Neural cell (in vitro differentiated cells): ENCODE results near the gene ABCA2. TPM values are rescaled to one million over a fixed set of nuclear protein-coding genes. Genes with fewer than 3 reads are reported as not detected.
"Not testable (repeated sequence)": the region's sequence is repeated elsewhere in the genome, so short reads cannot be mapped to it uniquely, and the experiment has no call there.

Experiments
- H2AFZ ChIP-seq: fragments of 200-600, 300-800 bp; sonication (generic), shearing (Covaris generic); 2 replicates; pipeline ENCODE4 v1.6.0; 2014; ENCODE audit warnings: low read depth, mild to moderate bottlenecking, antibody characterized with exemption, low read length, moderate library complexity
- H3F3A ChIP-seq: fragments of 200-600 bp; shearing (Covaris generic); 2 replicates; pipeline ENCODE4 v1.6.1; 2016; ENCODE audit warnings: mild to moderate bottlenecking, moderate library complexity, mixed read lengths, antibody characterized with exemption, low read length; ENCODE audit not compliant: insufficient read depth, poor library complexity, severe bottlenecking
- H3K27ac ChIP-seq: fragments of 200-600, 300-800 bp; sonication (generic), shearing (Covaris generic); 2 replicates; pipeline ENCODE4 v1.5.1; 2014; ENCODE audit warnings: mild to moderate bottlenecking, low read length, moderate library complexity
- H3K27me3 ChIP-seq: fragments of 300-800, 200-600 bp; sonication (generic), shearing (Covaris generic); 2 replicates; pipeline ENCODE4 v1.6.0; 2014; ENCODE audit warnings: mild to moderate bottlenecking, low read depth, low read length, moderate library complexity; ENCODE audit not compliant: insufficient read depth
- H3K36me3 ChIP-seq: fragments of 300-800, 200-600 bp; sonication (generic), shearing (Covaris generic); 2 replicates; pipeline ENCODE4 v1.5.1; 2014; ENCODE audit warnings: mild to moderate bottlenecking, antibody characterized with exemption, low read length, moderate library complexity; ENCODE audit not compliant: insufficient read depth
- H3K4me2 ChIP-seq: fragments of 300-800, 200-600 bp; sonication (generic), shearing (Covaris generic); 2 replicates; pipeline ENCODE4 v1.6.0; 2014; ENCODE audit warnings: mild to moderate bottlenecking, low read length
- H3K4me3 ChIP-seq: fragments of 300-800, 200-600 bp; sonication (generic), shearing (Covaris generic); 2 replicates; pipeline ENCODE4 v1.5.1; 2014; ENCODE audit warnings: mild to moderate bottlenecking, low read length, moderate library complexity
- H3K79me2 ChIP-seq: fragments of 200-600 bp; shearing (Covaris generic); replicated peaks from 2 replicates; pipeline ENCODE4 v1.6.0; 2014; ENCODE audit warnings: mild to moderate bottlenecking, low read length, moderate library complexity; ENCODE audit not compliant: insufficient read depth
- H3K9ac ChIP-seq: fragments of 300-800, 200-600 bp; sonication (generic), shearing (Covaris generic); 2 replicates; pipeline ENCODE4 v1.6.1; 2016; ENCODE audit warnings: mild to moderate bottlenecking, low read length, mixed read lengths
- H3K9me2 ChIP-seq: fragments of 200-600 bp; shearing (Covaris generic); 2 replicates; pipeline ENCODE4 v1.6.1; 2016; ENCODE audit warnings: mild to moderate bottlenecking, low read length, mixed read lengths; ENCODE audit not compliant: insufficient read depth
- H3K9me3 ChIP-seq: fragments of 200-600, 300-800 bp; sonication (generic), shearing (Covaris generic); 2 replicates; pipeline ENCODE4 v1.6.1; 2016; ENCODE audit warnings: mild to moderate bottlenecking, mixed run types, low read length, moderate library complexity, mixed read lengths
- H4K20me1 ChIP-seq: fragments of 200-600 bp; shearing (Covaris generic); 2 replicates; pipeline ENCODE4 v1.6.1; 2016; ENCODE audit warnings: mild to moderate bottlenecking, mixed run types; ENCODE audit not compliant: insufficient read depth
- EP300 ChIP-seq: fragments of 450-650 bp; conservative IDR thresholded peaks from 2 replicates; pipeline ENCODE4 v1.6.1; 2014; ENCODE audit warnings: antibody characterized with exemption, mild to moderate bottlenecking, moderate library complexity; ENCODE audit not compliant: poor library complexity, severe bottlenecking
- EZH2 ChIP-seq: fragments of 200-600, 300-800 bp; shearing (Covaris generic), sonication (generic); IDR thresholded peaks from 2 replicates; pipeline ENCODE4 v1.6.1; 2014; ENCODE audit warnings: antibody characterized with exemption, low read length, borderline replicate concordance, mild to moderate bottlenecking; ENCODE audit not compliant: insufficient read depth, poor library complexity, severe bottlenecking
- MXI1 ChIP-seq: fragments of 450-650 bp; conservative IDR thresholded peaks from 2 replicates; pipeline ENCODE4 v1.6.1; 2014; ENCODE audit warnings: antibody characterized with exemption, mild to moderate bottlenecking; ENCODE audit not compliant: poor library complexity, severe bottlenecking
- POLR2AphosphoS5 ChIP-seq: IDR thresholded peaks from 2 replicates; pipeline ENCODE4 v1.6.1; 2012
- RAD21 ChIP-seq: fragments of 450-650 bp; conservative IDR thresholded peaks from 2 replicates; pipeline ENCODE4 v1.6.1; 2014; ENCODE audit warnings: antibody characterized with exemption, mild to moderate bottlenecking, moderate library complexity
- SMC3 ChIP-seq: fragments of 450-650 bp; conservative IDR thresholded peaks from 2 replicates; pipeline ENCODE4 v1.6.1; 2014; ENCODE audit warnings: antibody characterized with exemption, mild to moderate bottlenecking, moderate library complexity; ENCODE audit not compliant: poor library complexity
- TAF1 ChIP-seq: IDR thresholded peaks from 2 replicates; pipeline ENCODE4 v1.6.1; 2012; ENCODE audit warnings: low read depth
- polyA plus RNA-seq: library from polyadenylated mRNA; depleted of rRNA; stranded (reverse); fragments of >200 nt; gene quantifications from 2 replicates; pipeline ENCODE4 v1.2.3, GENCODE V29; 2014
- TF ChIP-seq, protein P1 (sequence below): fragments of 450-650 bp; IDR thresholded peaks from 2 replicates; pipeline ENCODE4 v1.5.1; 2014; ENCODE audit warnings: antibody characterized with exemption, mild to moderate bottlenecking, moderate library complexity; ENCODE audit not compliant: poor library complexity, severe bottlenecking
- TF ChIP-seq, protein P2 (sequence below): IDR thresholded peaks from 2 replicates; pipeline ENCODE4 v1.6.1; 2012; ENCODE audit warnings: borderline replicate concordance

Gene ABCA2
- polyA plus RNA-seq, 1 donor from 2014 or later, result 30.6 TPM

DNA sequence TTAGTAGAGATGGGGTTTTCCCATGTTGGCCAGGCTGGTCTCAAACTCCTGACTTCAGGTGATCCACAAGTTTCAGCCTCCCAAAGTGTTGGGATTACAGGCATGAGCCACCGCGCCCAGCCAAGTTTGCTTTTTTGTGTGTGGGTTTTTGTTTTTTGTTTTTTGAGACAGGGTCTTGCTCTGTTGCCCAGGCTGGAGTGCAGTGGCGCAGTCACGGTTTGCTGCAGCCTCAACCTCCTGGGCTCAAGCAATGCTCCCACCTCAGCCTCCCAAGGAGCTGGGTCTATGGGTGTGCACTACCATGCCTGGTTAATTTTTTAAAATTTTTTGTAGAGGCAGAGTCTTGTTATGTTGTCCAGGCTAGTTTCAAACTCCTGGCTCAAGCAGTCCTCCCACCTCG, 5.4 kb upstream of the ABCA2 start:
- not testable (repeated sequence) for H3K27me3 ChIP-seq, H3K9me2 ChIP-seq, H3K9ac ChIP-seq, H3K4me3 ChIP-seq, H3K4me2 ChIP-seq, H3K9me3 ChIP-seq, H4K20me1 ChIP-seq, H3K79me2 ChIP-seq, H3F3A ChIP-seq, H2AFZ ChIP-seq, H3K36me3 ChIP-seq, H3K27ac ChIP-seq

DNA sequence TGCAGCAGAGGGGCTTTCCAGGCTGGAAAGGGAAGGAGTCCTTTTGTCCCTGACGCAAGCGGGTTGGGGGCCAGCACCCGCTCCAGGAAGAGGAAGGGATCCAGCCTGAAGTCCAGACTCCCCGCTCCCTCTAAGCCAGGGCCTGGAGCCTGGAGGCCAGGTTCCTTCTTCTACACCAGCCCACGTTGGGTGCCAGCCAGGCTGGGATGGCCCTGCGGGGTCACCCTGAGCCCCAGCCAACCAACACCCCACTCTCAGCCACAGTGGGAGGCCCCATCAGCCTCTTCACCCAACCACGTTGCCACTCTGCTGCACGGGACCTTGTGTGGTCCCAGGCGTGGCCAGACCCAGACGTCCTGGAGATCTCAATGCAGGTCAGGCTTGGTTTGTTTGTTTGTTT, 4.8 kb upstream of the ABCA2 start:
- Histone ChIP-seq H3K9me3 (no peaks in the 10 kb centered on the region), H2AFZ (no peak overlapping the region), H3K27me3 (no peaks in the 10 kb centered on the region), H4K20me1 (no peaks in the 10 kb centered on the region), H3K9ac (no peak overlapping the region), H3K4me3 (no peak overlapping the region), H3K27ac (no peak overlapping the region), H3K36me3 (no peaks in the 10 kb centered on the region), H3K9me2 (no peaks in the 10 kb centered on the region), H3F3A (no peaks in the 10 kb centered on the region), H3K4me2 (no peak overlapping the region), H3K79me2 (no peaks in the 10 kb centered on the region)
- TF ChIP-seq SMC3 (no peak), TAF1 (no peak), RAD21 (no peak), EP300 (no peak), MXI1 (no peak), POLR2AphosphoS5 (no peak), EZH2 (no peak)
- TF ChIP-seq, protein P1, sequence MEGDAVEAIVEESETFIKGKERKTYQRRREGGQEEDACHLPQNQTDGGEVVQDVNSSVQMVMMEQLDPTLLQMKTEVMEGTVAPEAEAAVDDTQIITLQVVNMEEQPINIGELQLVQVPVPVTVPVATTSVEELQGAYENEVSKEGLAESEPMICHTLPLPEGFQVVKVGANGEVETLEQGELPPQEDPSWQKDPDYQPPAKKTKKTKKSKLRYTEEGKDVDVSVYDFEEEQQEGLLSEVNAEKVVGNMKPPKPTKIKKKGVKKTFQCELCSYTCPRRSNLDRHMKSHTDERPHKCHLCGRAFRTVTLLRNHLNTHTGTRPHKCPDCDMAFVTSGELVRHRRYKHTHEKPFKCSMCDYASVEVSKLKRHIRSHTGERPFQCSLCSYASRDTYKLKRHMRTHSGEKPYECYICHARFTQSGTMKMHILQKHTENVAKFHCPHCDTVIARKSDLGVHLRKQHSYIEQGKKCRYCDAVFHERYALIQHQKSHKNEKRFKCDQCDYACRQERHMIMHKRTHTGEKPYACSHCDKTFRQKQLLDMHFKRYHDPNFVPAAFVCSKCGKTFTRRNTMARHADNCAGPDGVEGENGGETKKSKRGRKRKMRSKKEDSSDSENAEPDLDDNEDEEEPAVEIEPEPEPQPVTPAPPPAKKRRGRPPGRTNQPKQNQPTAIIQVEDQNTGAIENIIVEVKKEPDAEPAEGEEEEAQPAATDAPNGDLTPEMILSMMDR, result no peak
- TF ChIP-seq, protein P2, sequence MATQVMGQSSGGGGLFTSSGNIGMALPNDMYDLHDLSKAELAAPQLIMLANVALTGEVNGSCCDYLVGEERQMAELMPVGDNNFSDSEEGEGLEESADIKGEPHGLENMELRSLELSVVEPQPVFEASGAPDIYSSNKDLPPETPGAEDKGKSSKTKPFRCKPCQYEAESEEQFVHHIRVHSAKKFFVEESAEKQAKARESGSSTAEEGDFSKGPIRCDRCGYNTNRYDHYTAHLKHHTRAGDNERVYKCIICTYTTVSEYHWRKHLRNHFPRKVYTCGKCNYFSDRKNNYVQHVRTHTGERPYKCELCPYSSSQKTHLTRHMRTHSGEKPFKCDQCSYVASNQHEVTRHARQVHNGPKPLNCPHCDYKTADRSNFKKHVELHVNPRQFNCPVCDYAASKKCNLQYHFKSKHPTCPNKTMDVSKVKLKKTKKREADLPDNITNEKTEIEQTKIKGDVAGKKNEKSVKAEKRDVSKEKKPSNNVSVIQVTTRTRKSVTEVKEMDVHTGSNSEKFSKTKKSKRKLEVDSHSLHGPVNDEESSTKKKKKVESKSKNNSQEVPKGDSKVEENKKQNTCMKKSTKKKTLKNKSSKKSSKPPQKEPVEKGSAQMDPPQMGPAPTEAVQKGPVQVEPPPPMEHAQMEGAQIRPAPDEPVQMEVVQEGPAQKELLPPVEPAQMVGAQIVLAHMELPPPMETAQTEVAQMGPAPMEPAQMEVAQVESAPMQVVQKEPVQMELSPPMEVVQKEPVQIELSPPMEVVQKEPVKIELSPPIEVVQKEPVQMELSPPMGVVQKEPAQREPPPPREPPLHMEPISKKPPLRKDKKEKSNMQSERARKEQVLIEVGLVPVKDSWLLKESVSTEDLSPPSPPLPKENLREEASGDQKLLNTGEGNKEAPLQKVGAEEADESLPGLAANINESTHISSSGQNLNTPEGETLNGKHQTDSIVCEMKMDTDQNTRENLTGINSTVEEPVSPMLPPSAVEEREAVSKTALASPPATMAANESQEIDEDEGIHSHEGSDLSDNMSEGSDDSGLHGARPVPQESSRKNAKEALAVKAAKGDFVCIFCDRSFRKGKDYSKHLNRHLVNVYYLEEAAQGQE, result no peak
